ENCODE results near the gene THSD4. TPM values are rescaled to one million over a fixed set of nuclear protein-coding genes. Genes with fewer than 3 reads are reported as not detected.

THSD4 gene
- total RNA-seq, 1 experiment from 2014 or later, result 0.29 TPM

GRCh38 chr15:71118345-71118744 is 3.1 kb downstream of the THSD4 start:
- TF ChIP-seq, protein P1, sequence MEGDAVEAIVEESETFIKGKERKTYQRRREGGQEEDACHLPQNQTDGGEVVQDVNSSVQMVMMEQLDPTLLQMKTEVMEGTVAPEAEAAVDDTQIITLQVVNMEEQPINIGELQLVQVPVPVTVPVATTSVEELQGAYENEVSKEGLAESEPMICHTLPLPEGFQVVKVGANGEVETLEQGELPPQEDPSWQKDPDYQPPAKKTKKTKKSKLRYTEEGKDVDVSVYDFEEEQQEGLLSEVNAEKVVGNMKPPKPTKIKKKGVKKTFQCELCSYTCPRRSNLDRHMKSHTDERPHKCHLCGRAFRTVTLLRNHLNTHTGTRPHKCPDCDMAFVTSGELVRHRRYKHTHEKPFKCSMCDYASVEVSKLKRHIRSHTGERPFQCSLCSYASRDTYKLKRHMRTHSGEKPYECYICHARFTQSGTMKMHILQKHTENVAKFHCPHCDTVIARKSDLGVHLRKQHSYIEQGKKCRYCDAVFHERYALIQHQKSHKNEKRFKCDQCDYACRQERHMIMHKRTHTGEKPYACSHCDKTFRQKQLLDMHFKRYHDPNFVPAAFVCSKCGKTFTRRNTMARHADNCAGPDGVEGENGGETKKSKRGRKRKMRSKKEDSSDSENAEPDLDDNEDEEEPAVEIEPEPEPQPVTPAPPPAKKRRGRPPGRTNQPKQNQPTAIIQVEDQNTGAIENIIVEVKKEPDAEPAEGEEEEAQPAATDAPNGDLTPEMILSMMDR (IDR thresholded peaks at IDR 0.05; ENCODE audit: insufficient read depth in 1 of 2, low read depth in 1 of 2, low read length in 1 of 2, severe bottlenecking in 1 of 2, unreplicated experiment in 1 of 2), result no peak
- H3K36me3 Mint-ChIP-seq (ENCODE audit: insufficient read depth, unreplicated experiment), result no peaks in the 10 kb centered on the region

DNA sequence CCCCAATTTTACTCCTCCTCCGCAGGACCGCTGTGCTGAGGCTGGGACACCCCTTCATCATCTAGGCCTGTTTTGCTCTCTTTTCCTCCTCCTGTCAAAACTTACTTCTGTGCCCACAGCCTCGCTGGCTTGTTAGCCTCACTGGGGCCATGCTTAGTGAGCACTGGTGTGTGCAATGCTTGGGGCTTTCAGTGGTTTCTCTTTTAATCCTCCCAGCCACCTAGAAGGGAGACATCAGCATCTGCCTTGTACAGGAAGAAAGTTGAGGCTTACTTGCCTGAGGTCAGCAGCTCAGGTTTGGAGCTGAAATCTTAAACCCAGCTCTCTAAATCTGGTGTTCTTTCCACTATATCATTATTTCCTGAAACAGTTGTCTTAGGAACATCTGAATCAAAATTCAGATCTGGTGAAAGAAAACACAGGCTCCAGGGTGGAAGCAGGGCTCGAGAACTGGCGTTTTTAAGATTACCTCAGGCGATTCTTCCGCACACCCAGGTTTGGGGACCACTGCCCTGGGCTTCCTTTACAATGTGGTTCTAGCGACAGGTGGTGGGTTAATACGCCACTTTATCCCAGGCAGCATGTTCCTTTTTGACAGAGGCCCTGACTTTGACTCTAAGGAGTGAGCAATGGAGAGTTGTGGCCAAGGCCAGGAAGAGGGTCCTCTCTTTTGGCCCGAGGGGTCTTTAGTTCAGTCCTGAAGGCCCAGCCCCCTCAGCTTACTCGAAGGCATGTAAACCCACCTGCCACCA is 3.8 kb downstream of the THSD4 start:
- H3K27me3 ChIP-seq (replicated peaks; ENCODE audit: control insufficient read depth, insufficient read depth, low read length), result peaks cover 1% of the 10 kb centered on the region
- Mint-ChIP-seq H3K4me1 (ENCODE audit: low read depth, unreplicated experiment) (no peaks in the 10 kb centered on the region), H3K36me3 (ENCODE audit: insufficient read depth, unreplicated experiment) (no peaks in the 10 kb centered on the region), H3K27me3 (ENCODE audit: insufficient read depth, unreplicated experiment) (peaks cover 23% of the 10 kb centered on the region), H3K4me3 (ENCODE audit: unreplicated experiment) (no peak overlapping the region), H3K9me3 (ENCODE audit: unreplicated experiment) (no peaks in the 10 kb centered on the region), H3K27ac (ENCODE audit: unreplicated experiment) (no peak overlapping the region)
- H3K4me1 ChIP-seq, result no peaks in the 10 kb centered on the region; the same call in 1 of the 2 replicates
- TF ChIP-seq, protein P1 (IDR thresholded peaks at IDR 0.05; ENCODE audit: insufficient read depth in 1 of 2, low read depth in 1 of 2, low read length in 1 of 2, severe bottlenecking in 1 of 2, unreplicated experiment in 1 of 2), result no peak
- intact Hi-C loops (cut with micrococcal nuclease; ENCODE audit: unreplicated experiment), result loop anchor here (10.0 kb wide), 1 partner anchor 686 kb away; no protein-coding TSS in a partner anchor
- ChIA-PET POLR2A (no interaction called here), CTCF (no interaction called here)
- H3K9me3 ChIP-seq, result no peaks in the 10 kb centered on the region
- DNase-seq, result no peak
- H3K4me3 ChIP-seq (ENCODE audit: low read depth, low read length), result no peak overlapping the region
- no peaks in the 10 kb centered on the region for H3K36me3 ChIP-seq (ENCODE audit: control insufficient read depth, insufficient read depth, low read length)
- no TSS peak for BruUV-seq (replicated peaks)

More at GRCh38 chr15:71118345-71118744, 3.1 kb downstream of the THSD4 start:
- no peak for DNase-seq
- no peaks in the 10 kb centered on the region for H3K4me1 Mint-ChIP-seq (ENCODE audit: low read depth, unreplicated experiment)
- H3K27ac Mint-ChIP-seq (ENCODE audit: unreplicated experiment), result no peak overlapping the region
- Histone ChIP-seq H3K27me3 (replicated peaks; ENCODE audit: control insufficient read depth, insufficient read depth, low read length) (peaks cover 1% of the 10 kb centered on the region), H3K4me3 (ENCODE audit: low read depth, low read length) (no peak overlapping the region), H3K4me1 (no peaks in the 10 kb centered on the region; the same call in 1 of the 2 replicates), H3K36me3 (ENCODE audit: control insufficient read depth, insufficient read depth, low read length) (no peaks in the 10 kb centered on the region), H3K9me3 (no peaks in the 10 kb centered on the region)
- no TSS peak for BruUV-seq (replicated peaks)
- no peak overlapping the region for H3K4me3 Mint-ChIP-seq (ENCODE audit: unreplicated experiment)
- ChIA-PET CTCF (no interaction called here), POLR2A (no interaction called here)
- intact Hi-C loops (cut with micrococcal nuclease; ENCODE audit: unreplicated experiment), result loop anchor here (10.0 kb wide), 1 partner anchor 686 kb away; no protein-coding TSS in a partner anchor
- H3K27me3 Mint-ChIP-seq (ENCODE audit: insufficient read depth, unreplicated experiment), result peaks cover 20% of the 10 kb centered on the region
- H3K9me3 Mint-ChIP-seq (ENCODE audit: unreplicated experiment), result no peaks in the 10 kb centered on the region

GRCh38 chr15:71120428-71120944 is 5.2 kb downstream of the THSD4 start:
- no peak overlapping the region for H3K27ac Mint-ChIP-seq (ENCODE audit: unreplicated experiment)
- no peaks in the 10 kb centered on the region for H3K4me1 Mint-ChIP-seq (ENCODE audit: low read depth, unreplicated experiment)
- BruUV-seq (replicated peaks), result no TSS peak
- no peak overlapping the region for H3K4me3 ChIP-seq (ENCODE audit: low read depth, low read length)
- no peaks in the 10 kb centered on the region for H3K9me3 Mint-ChIP-seq (ENCODE audit: unreplicated experiment)
- TF ChIP-seq, protein P1 (IDR thresholded peaks at IDR 0.05; ENCODE audit: insufficient read depth in 1 of 2, low read depth in 1 of 2, low read length in 1 of 2, severe bottlenecking in 1 of 2, unreplicated experiment in 1 of 2), result no peak
- ChIA-PET CTCF (no interaction called here), POLR2A (no interaction called here)
- H3K36me3 Mint-ChIP-seq (ENCODE audit: insufficient read depth, unreplicated experiment), result no peaks in the 10 kb centered on the region
- H3K27me3 Mint-ChIP-seq (ENCODE audit: insufficient read depth, unreplicated experiment), result peaks cover 23% of the 10 kb centered on the region
- H3K4me3 Mint-ChIP-seq (ENCODE audit: unreplicated experiment), result no peak overlapping the region
- no peak for DNase-seq
- H3K27me3 ChIP-seq (replicated peaks; ENCODE audit: control insufficient read depth, insufficient read depth, low read length), result peaks cover 1% of the 10 kb centered on the region
- H3K4me1 ChIP-seq, result no peaks in the 10 kb centered on the region; the same call in 1 of the 2 replicates
- no peaks in the 10 kb centered on the region for H3K36me3 ChIP-seq (ENCODE audit: control insufficient read depth, insufficient read depth, low read length)
- intact Hi-C loops (cut with micrococcal nuclease; ENCODE audit: unreplicated experiment), result no loop called here
- H3K9me3 ChIP-seq, result no peaks in the 10 kb centered on the region
